Muscle layer of duodenum (tissue), 2 donors: ENCODE measurements around the gene ELP5.
A peak's percentile ranks its signal among the peaks of the same experiment; 100 is the strongest.

Experiments used
- H3K27ac ChIP-seq: one replicate; pipeline ENCODE4 v1.7.0; 2013; ENCODE audit warnings: mild to moderate bottlenecking, low read length
- H3K27me3 ChIP-seq: one replicate; pipeline ENCODE4 v1.7.0; 2013; ENCODE audit warnings: low read depth, mild to moderate bottlenecking, control low read depth, low read length
- H3K36me3 ChIP-seq, 2 donors: one replicate each; pipeline ENCODE4 v1.7.0; 2013; ENCODE audit warnings: low read length in 2 of 2, control low read depth in 1 of 2, mild to moderate bottlenecking in 1 of 2; ENCODE audit not compliant: insufficient read depth in 2 of 2, control insufficient read depth in 1 of 2
- H3K4me1 ChIP-seq, 2 donors: one replicate each; pipeline ENCODE4 v1.7.0; 2013; ENCODE audit warnings: low read length in 2 of 2, mild to moderate bottlenecking in 2 of 2, control low read depth in 1 of 2, moderate library complexity in 1 of 2; ENCODE audit not compliant: insufficient read depth in 2 of 2, control insufficient read depth in 1 of 2
- H3K4me3 ChIP-seq, 2 donors: one replicate each; pipeline ENCODE4 v1.7.0; 2013; ENCODE audit warnings: low read length in 2 of 2, low read depth in 1 of 2, mild to moderate bottlenecking in 1 of 2
- H3K9me3 ChIP-seq, 2 donors: one replicate each; pipeline ENCODE4 v1.7.0; 2013; ENCODE audit warnings: low read length in 2 of 2, control low read depth in 1 of 2, mild to moderate bottlenecking in 1 of 2; ENCODE audit not compliant: control insufficient read depth in 1 of 2
- donor health status: healthy.

Gene ELP5

DNA sequence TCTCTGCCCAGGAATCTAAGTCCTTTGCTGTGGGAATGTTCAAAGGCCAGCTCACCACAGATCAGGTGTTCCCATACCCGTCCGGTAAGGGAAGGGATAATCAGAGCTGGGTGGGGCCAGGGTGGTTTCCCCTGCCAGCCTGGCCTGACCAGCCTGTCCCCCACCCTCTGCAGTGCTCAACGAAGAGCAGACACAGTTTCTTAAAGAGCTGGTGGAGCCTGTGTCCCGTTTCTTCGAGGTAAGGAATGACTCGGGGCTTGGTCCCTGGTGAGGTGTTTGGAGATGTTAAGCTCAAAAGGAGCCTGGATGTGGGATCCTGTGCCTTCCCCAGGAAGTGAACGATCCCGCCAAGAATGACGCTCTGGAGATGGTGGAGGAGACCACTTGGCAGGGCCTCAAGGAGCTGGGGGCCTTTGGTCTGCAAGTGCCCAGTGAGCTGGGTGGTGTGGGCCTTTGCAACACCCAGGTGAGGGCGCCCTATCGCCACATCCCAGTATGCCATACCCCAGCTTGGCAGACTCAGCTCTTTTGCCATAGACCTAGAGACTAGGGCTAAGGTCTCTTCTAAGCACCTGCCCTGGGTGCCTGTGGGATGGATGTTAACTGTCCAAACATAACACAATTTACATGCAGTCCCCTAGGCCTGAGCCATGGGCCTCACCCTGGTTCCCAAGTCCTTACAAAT, 31.3 kb upstream of the ELP5 start:
- Histone ChIP-seq H3K27ac (peak overlapping the region; percentile 97), H3K4me3 (peak overlapping the region; percentile 88 to 90), H3K4me1 (peaks cover 19 to 52% of the 10 kb centered on the region in 2 donors), H3K9me3 (no peaks in the 10 kb centered on the region), H3K36me3 (peaks cover 22 to 32% of the 10 kb centered on the region in 2 donors), H3K27me3 (no peaks in the 10 kb centered on the region)

- H3K27me3 ChIP-seq, result no peaks in the 10 kb centered on the region
- no peaks in the 10 kb centered on the region for H3K9me3 ChIP-seq
- H3K4me1 ChIP-seq, result peaks cover 13 to 45% of the 10 kb centered on the region in 2 donors
- H3K27ac ChIP-seq, result peak overlapping the region; percentile 42
- H3K4me3 ChIP-seq, result peak overlapping the region; percentile 88 to 90
- peaks cover 24 to 40% of the 10 kb centered on the region in 2 donors for H3K36me3 ChIP-seq
These were observed 30.5 kb upstream of the ELP5 start for GRCh38 chr17:7221278-7222092.

DNA sequence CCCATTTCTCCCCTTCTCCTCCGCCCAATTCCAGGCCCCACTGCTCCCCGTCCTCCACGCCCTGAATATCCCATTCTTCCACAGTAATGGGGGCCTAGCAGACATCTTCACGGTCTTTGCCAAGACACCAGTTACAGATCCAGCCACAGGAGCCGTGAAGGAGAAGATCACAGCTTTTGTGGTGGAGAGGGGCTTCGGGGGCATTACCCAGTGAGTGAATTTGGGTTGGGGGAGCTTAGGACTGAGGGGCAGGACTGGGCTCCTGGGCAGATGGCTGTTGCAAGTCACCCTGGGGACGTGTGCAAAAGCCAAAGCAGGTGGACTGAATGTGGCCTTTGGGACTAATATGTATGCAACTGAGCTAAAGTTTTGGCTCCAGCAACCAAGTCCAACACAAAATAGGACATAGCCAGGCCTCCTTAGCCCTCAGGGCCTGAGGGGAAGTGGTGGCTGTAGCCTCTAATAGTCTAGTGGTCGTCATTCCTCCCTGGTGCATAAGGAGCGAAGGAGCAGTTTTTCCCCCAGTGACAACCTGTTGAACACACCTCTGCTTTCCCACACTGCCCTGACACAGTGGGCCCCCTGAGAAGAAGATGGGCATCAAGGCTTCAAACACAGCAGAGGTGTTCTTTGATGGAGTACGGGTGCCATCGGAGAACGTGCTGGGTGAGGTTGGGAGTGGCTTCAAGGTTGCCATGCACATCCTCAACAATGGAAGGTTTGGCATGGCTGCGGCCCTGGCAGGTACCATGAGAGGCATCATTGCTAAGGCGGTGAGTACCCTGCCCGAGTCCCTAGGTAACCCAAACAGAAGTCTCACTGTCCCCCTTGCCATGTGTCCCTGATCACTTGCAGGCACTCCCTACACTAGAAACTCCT, 29.7 kb upstream of the ELP5 start:
- H3K4me1 ChIP-seq, result peaks cover 13 to 39% of the 10 kb centered on the region in 2 donors
- no peaks in the 10 kb centered on the region for H3K27me3 ChIP-seq
- no peak overlapping the region for H3K27ac ChIP-seq
- no peaks in the 10 kb centered on the region for H3K9me3 ChIP-seq
- H3K36me3 ChIP-seq, result peaks cover 31 to 48% of the 10 kb centered on the region in 2 donors
- H3K4me3 ChIP-seq, result no peak overlapping the region

DNA sequence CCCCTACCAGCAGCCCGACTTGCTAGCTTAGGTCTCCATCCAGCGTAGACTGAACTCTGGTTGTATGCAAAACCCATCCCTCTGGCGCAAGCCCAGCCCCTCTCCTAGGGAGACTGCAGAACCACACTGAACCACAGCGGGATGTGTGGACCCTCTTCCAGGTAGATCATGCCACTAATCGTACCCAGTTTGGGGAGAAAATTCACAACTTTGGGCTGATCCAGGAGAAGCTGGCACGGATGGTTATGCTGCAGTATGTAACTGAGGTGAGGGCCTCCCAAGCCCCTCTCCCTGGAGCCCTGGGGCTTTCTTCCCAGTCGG, 29.1 kb upstream of the ELP5 start:
- Histone ChIP-seq H3K4me3 (no peak overlapping the region), H3K27me3 (no peaks in the 10 kb centered on the region), H3K9me3 (no peaks in the 10 kb centered on the region), H3K36me3 (peaks cover 35 to 54% of the 10 kb centered on the region in 2 donors), H3K4me1 (peaks cover 13 to 34% of the 10 kb centered on the region in 2 donors), H3K27ac (no peak overlapping the region)

DNA sequence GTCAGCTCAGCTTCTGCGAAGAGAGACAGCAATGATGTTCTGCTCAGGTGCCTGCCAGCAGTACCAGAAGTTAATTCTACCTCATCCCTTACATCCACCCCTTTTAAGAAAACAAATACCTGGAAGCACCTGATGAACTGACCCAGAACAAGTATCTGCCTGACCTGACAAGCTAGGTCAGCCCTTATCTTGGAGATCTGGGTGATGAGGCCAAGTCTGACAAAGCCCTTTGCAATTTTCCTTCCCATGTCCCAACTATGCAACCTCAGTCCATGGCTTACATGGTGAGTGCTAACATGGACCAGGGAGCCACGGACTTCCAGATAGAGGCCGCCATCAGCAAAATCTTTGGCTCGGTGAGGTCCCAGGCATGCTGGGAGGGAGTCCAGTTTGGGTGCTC, 28.6 kb upstream of the ELP5 start:
- Histone ChIP-seq H3K36me3 (peaks cover 39 to 58% of the 10 kb centered on the region in 2 donors), H3K9me3 (no peaks in the 10 kb centered on the region), H3K27me3 (no peaks in the 10 kb centered on the region), H3K4me3 (no peak overlapping the region), H3K4me1 (peaks cover 13 to 30% of the 10 kb centered on the region in 2 donors), H3K27ac (no peak overlapping the region)

- H3K9me3 ChIP-seq, result no peaks in the 10 kb centered on the region
- H3K4me1 ChIP-seq, result peaks cover 9 to 23% of the 10 kb centered on the region in 2 donors
- peaks cover 41 to 65% of the 10 kb centered on the region in 2 donors for H3K36me3 ChIP-seq
- H3K27ac ChIP-seq, result no peak overlapping the region
- H3K27me3 ChIP-seq, result no peaks in the 10 kb centered on the region
- no peak overlapping the region for H3K4me3 ChIP-seq
These were observed 27.9 kb upstream of the ELP5 start for GRCh38 chr17:7224110-7224509.

- peaks cover 47 to 71% of the 10 kb centered on the region in 2 donors for H3K36me3 ChIP-seq
- H3K4me1 ChIP-seq, result peaks cover 4 to 17% of the 10 kb centered on the region in 2 donors
- H3K4me3 ChIP-seq, result no peak overlapping the region
- no peaks in the 10 kb centered on the region for H3K27me3 ChIP-seq
- no peak overlapping the region for H3K27ac ChIP-seq
- H3K9me3 ChIP-seq, result no peaks in the 10 kb centered on the region
These were observed 27.3 kb upstream of the ELP5 start for GRCh38 chr17:7224661-7225111.

GRCh38 chr17:7225711-7226331, 26.2 kb upstream of the ELP5 start:
- Histone ChIP-seq H3K36me3 (peaks cover 47 to 78% of the 10 kb centered on the region in 2 donors), H3K4me1 (peaks cover 4 to 14% of the 10 kb centered on the region in 2 donors), H3K27me3 (no peaks in the 10 kb centered on the region), H3K27ac (no peak overlapping the region), H3K9me3 (no peaks in the 10 kb centered on the region), H3K4me3 (no peak overlapping the region)

GRCh38 chr17:7226721-7227710, 25.0 kb upstream of the ELP5 start:
- Histone ChIP-seq H3K4me1 (peaks cover 0 to 8% of the 10 kb centered on the region in 2 donors), H3K4me3 (no peak overlapping the region), H3K27me3 (no peaks in the 10 kb centered on the region), H3K36me3 (peaks cover 47 to 78% of the 10 kb centered on the region in 2 donors), H3K9me3 (no peaks in the 10 kb centered on the region), H3K27ac (no peak overlapping the region)

DNA sequence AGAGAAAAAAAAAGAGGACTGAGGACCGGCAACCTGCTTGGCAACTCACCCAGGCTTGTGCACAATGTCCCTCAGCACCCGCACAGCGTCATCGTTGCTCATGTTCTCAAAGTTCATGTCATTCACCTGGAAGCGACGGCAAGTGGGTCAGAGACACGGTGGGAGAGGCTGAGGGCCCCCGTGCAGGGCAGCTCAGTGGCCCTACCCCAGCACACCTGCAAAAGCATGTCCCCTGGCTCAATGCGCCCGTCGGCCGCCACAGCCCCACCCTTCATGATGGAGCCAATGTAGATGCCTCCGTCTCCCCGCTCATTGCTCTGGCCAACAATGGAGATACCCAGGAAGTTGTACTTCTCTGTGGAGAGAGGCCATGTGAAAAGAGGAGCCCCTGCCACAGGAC, 23.1 kb upstream of the ELP5 start:
- H3K9me3 ChIP-seq, result no peaks in the 10 kb centered on the region
- no peak overlapping the region for H3K4me3 ChIP-seq
- peaks cover 4 to 23% of the 10 kb centered on the region in 2 donors for H3K4me1 ChIP-seq
- no peak overlapping the region for H3K27ac ChIP-seq
- H3K36me3 ChIP-seq, result peaks cover 38 to 62% of the 10 kb centered on the region in 2 donors
- no peaks in the 10 kb centered on the region for H3K27me3 ChIP-seq
